ENCODE data around the gene TENM4. TPM values are rescaled to one million over a fixed set of nuclear protein-coding genes. Genes with fewer than 3 reads are reported as not detected.

Gene TENM4
- total RNA-seq, 2 donors from 2014 or later, result 68.2 to 130 TPM

DNA sequence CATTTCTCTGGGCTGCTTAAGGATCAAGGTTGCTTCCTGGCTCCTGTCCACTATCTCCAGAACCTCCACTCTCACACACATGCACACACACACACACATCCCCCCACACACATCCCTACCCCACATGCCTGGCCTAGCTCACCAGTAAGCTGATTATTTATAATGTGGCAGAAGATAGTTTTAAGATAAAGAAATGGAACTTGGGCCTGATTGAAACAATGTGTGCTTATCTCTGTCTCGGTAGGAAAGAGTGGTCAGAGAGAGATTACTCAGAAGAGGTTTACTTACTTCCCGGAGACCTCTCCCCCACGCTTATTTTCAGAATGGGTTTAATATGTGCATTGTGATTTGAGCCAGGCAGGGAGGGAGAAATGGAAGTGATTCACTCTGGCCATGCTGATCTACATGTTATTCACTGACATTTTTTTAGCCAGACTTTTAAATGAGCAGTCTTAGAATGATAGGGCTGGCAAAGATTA is 422.4 kb downstream of the TENM4 start:
- TF ChIP-seq, protein P1, sequence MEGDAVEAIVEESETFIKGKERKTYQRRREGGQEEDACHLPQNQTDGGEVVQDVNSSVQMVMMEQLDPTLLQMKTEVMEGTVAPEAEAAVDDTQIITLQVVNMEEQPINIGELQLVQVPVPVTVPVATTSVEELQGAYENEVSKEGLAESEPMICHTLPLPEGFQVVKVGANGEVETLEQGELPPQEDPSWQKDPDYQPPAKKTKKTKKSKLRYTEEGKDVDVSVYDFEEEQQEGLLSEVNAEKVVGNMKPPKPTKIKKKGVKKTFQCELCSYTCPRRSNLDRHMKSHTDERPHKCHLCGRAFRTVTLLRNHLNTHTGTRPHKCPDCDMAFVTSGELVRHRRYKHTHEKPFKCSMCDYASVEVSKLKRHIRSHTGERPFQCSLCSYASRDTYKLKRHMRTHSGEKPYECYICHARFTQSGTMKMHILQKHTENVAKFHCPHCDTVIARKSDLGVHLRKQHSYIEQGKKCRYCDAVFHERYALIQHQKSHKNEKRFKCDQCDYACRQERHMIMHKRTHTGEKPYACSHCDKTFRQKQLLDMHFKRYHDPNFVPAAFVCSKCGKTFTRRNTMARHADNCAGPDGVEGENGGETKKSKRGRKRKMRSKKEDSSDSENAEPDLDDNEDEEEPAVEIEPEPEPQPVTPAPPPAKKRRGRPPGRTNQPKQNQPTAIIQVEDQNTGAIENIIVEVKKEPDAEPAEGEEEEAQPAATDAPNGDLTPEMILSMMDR (conservative IDR thresholded peaks at IDR 0.05), result no peak
- Histone ChIP-seq H3K9ac (ENCODE audit: extremely low read depth, low read length, poor library complexity, severe bottlenecking) (no peak overlapping the region), H3K27ac (ENCODE audit: low read depth, low read length) (no peak overlapping the region), H3K27me3 (ENCODE audit: control insufficient read depth, insufficient read depth, low read length, poor library complexity, severe bottlenecking) (no peaks in the 10 kb centered on the region), H3K4me3 (ENCODE audit: low read length) (no peak overlapping the region), H3K9me3 (ENCODE audit: control insufficient read depth, low read length) (no peaks in the 10 kb centered on the region), H3K4me1 (ENCODE audit: control insufficient read depth, insufficient read depth, low read length) (peaks cover 14% of the 10 kb centered on the region), H3K36me3 (ENCODE audit: control insufficient read depth, insufficient read depth, low read length) (no peaks in the 10 kb centered on the region)
- WGBS, 2 experiments (ENCODE audit: insufficient coverage in 1 of 2, insufficient read length in 1 of 2), result 50 to 72% methylated on average over 3 of the region's 3 CpGs
- Mint-ChIP-seq H3K9me3 (no peaks in the 10 kb centered on the region), H3K36me3 (ENCODE audit: low read depth) (peaks cover 9% of the 10 kb centered on the region), H3K27me3 (ENCODE audit: insufficient read depth) (no peaks in the 10 kb centered on the region), H3K4me1 (peaks cover 64% of the 10 kb centered on the region), H3K27ac (peak overlapping the region; percentile 46), H3K4me3 (no peak overlapping the region)
- peak; percentile 60 for DNase-seq

DNA sequence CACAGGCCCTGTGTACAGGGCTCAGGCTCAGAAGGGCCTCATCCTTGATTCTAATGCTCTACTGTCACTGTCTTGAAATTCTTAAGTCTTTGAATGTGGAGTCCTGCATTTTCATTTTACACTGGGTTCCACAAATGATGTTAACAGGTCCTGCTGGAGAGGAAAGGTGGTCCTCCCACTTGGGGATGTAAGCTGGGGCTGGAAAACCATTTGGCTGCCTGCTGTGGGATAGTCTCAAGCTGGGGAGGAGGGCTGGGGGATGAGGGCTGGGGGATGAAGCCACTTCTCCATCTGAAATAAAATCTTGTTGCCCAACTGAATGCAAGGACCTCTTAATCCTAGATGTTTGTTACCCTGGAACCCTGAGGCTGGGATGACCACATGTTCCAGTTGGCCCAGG is 423.0 kb downstream of the TENM4 start:
- peaks cover 13% of the 10 kb centered on the region for H3K36me3 Mint-ChIP-seq (ENCODE audit: low read depth)
- no peak overlapping the region for H3K4me3 ChIP-seq (ENCODE audit: low read length)
- H3K9me3 Mint-ChIP-seq, result no peaks in the 10 kb centered on the region
- peaks cover 17% of the 10 kb centered on the region for H3K4me1 ChIP-seq (ENCODE audit: control insufficient read depth, insufficient read depth, low read length)
- no peak overlapping the region for H3K27ac ChIP-seq (ENCODE audit: low read depth, low read length)
- H3K9ac ChIP-seq (ENCODE audit: extremely low read depth, low read length, poor library complexity, severe bottlenecking), result no peak overlapping the region
- H3K4me1 Mint-ChIP-seq, result peaks cover 69% of the 10 kb centered on the region
- DNase-seq, result no peak
- H3K27me3 ChIP-seq (ENCODE audit: control insufficient read depth, insufficient read depth, low read length, poor library complexity, severe bottlenecking), result no peaks in the 10 kb centered on the region
- no peak overlapping the region for H3K4me3 Mint-ChIP-seq
- no peaks in the 10 kb centered on the region for H3K27me3 Mint-ChIP-seq (ENCODE audit: insufficient read depth)
- H3K9me3 ChIP-seq (ENCODE audit: control insufficient read depth, low read length), result no peaks in the 10 kb centered on the region
- H3K27ac Mint-ChIP-seq, result no peak overlapping the region
- H3K36me3 ChIP-seq (ENCODE audit: control insufficient read depth, insufficient read depth, low read length), result no peaks in the 10 kb centered on the region
- TF ChIP-seq, protein P1 (conservative IDR thresholded peaks at IDR 0.05), result no peak

DNA sequence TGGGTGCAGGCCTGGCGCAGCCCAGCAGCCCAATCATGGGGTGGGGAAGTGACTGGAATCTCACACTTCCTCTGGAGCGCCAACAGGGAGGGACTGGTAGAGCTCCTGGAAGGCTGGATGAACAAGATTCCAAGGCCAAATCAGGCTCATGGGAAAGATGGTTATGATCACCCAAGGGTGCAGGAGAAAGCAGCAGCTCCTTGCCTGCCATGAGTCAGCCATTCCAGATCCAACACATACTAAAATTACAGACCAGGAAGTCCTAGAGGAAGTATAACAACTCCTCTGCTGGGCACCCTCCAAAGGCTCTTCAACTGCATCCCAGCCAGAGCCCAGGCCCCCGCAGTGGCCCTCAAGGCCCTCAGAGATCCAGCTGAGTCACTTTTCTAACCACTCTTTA is 427.3 kb downstream of the TENM4 start:
- Mint-ChIP-seq H3K36me3 (ENCODE audit: low read depth) (peaks cover 30% of the 10 kb centered on the region), H3K27me3 (ENCODE audit: insufficient read depth) (no peaks in the 10 kb centered on the region), H3K9me3 (peaks cover 13% of the 10 kb centered on the region), H3K4me3 (no peak overlapping the region), H3K27ac (peak overlapping the region; percentile 74), H3K4me1 (peaks cover 34% of the 10 kb centered on the region)
- 96 to 100% methylated on average over 3 of the region's 3 CpGs for WGBS, 2 experiments (ENCODE audit: insufficient coverage in 1 of 2, insufficient read length in 1 of 2)
- H3K9me3 ChIP-seq (ENCODE audit: control insufficient read depth, low read length), result peaks cover 14% of the 10 kb centered on the region
- H3K4me1 ChIP-seq (ENCODE audit: control insufficient read depth, insufficient read depth, low read length), result peaks cover 17% of the 10 kb centered on the region
- H3K4me3 ChIP-seq (ENCODE audit: low read length), result no peak overlapping the region
- no peaks in the 10 kb centered on the region for H3K27me3 ChIP-seq (ENCODE audit: control insufficient read depth, insufficient read depth, low read length, poor library complexity, severe bottlenecking)
- DNase-seq, result no peak
- H3K27ac ChIP-seq (ENCODE audit: low read depth, low read length), result no peak overlapping the region
- TF ChIP-seq, protein P1 (conservative IDR thresholded peaks at IDR 0.05), result no peak
- H3K9ac ChIP-seq (ENCODE audit: extremely low read depth, low read length, poor library complexity, severe bottlenecking), result no peak overlapping the region
- no peaks in the 10 kb centered on the region for H3K36me3 ChIP-seq (ENCODE audit: control insufficient read depth, insufficient read depth, low read length)

Data from endodermal cell (in vitro differentiated cells).